Raji (cell line): ENCODE results near the gene CORO6.

Source experiments
- POLR2A ChIP-seq: IDR thresholded peaks from 2 replicates; pipeline ENCODE4 v1.6.1; 2011; ENCODE audit warnings: low read depth, low read length, control low read depth; ENCODE audit not compliant: insufficient read depth

Gene CORO6

GRCh38 chr17:29642171-29642611, 19.5 kb upstream of the CORO6 start:
- TF ChIP-seq POLR2A, result no peak

DNA sequence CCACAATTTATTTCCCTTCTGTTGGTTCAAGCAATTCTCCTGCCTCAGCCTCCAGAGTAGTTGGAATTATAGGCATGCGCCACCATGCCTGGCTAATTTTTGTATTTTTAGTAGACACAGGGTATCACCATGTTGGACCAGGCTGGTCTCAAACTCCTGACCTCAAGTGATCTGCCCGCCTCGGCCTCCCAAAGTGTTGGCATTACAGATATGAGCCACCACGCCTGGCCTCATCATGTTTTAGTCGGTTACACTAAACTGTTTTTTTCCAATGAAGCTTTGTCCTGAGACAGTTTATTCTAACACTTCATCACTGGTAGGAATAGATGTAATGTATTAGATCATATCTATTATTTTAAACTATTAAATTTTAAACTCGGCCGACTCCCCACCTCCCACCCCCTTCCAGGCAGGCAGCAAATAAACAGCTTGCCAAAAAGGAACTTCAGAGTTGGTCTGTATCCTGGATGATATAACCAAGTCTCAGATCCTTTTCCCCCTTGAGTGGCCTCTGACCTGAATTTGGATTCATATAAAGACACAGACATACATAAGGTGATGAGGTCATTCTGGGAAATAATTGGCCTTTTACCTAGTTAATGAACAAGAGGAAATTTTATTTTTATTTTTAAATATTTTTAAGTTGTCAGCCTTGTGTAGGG, 18.4 kb upstream of the CORO6 start:
- TF ChIP-seq POLR2A, result no peak

- TF ChIP-seq POLR2A, result no peak
Measured at GRCh38 chr17:29640413-29640812, 17.7 kb upstream of the CORO6 start.

- TF ChIP-seq POLR2A, result no peak
Measured at GRCh38 chr17:29633886-29634285, 11.2 kb upstream of the CORO6 start.

- TF ChIP-seq POLR2A, result no peak
Measured at GRCh38 chr17:29630630-29631193, 8.0 kb upstream of the CORO6 start.

DNA sequence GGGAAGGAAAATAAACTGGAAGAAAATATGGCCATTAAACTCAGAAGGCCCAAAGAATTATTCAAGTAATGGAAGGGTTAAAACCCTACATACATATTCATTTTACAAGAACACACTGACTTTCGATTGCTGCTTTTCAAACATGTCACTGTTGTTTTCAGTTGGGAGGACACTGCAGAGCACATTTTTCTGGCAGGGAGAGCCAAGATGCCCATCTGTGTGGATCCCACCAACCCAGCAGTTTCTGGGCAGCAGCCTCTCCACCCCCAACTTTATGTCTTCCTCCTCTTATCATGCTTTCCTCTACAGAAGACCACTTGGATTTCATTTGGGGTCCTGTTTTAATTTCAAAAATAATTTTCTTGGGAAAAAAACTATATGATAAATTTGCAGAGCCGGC, 7.1 kb upstream of the CORO6 start:
- TF ChIP-seq POLR2A, result no peak

- no peak for TF ChIP-seq POLR2A
Measured at GRCh38 chr17:29628644-29629043, 5.9 kb upstream of the CORO6 start.

- TF ChIP-seq POLR2A, result no peak
Measured at GRCh38 chr17:29627951-29628350, 5.2 kb upstream of the CORO6 start.

DNA sequence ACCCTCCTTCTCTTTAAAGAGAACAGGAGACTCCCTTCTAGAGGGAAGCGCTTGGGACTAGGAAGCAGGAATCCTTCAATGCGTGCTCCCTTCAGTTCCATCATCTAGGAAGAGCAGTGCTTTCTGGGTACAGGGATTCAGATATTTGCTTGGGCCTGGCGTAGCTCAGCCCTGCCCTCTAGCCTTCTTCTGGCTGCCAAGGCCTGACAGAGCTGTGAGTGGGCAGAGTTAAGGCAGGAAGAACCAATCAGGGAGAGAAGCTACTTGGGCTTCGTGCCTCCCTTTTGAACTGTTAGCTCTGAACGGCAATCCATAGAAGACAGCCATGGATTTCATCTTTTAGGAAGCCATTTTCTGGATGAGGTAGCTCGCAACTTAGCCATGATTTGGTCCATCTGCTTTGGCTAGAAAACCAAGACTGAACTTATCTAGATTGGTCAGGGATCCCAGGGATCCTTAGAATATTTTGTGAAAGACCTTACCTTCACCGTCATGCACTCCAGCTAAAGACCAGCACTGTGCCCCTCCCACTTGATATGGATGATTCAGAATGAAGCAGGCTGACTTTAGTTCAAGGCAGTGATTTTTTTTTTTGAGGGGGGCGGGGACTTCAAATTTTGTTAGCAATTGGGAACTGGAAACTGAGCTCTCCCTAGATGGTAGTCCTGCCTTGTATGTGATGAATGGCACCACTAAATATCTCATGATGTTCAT, 2.5 kb upstream of the CORO6 start:
- TF ChIP-seq POLR2A, result no peak

GRCh38 chr17:29624586-29624985, 1.9 kb upstream of the CORO6 start:
- no peak for TF ChIP-seq POLR2A

GRCh38 chr17:29623283-29623647, 553 bp upstream of the CORO6 start:
- no peak for TF ChIP-seq POLR2A

- no peak for TF ChIP-seq POLR2A
Measured at GRCh38 chr17:29621751-29622194, 939 bp downstream of the CORO6 start.

DNA sequence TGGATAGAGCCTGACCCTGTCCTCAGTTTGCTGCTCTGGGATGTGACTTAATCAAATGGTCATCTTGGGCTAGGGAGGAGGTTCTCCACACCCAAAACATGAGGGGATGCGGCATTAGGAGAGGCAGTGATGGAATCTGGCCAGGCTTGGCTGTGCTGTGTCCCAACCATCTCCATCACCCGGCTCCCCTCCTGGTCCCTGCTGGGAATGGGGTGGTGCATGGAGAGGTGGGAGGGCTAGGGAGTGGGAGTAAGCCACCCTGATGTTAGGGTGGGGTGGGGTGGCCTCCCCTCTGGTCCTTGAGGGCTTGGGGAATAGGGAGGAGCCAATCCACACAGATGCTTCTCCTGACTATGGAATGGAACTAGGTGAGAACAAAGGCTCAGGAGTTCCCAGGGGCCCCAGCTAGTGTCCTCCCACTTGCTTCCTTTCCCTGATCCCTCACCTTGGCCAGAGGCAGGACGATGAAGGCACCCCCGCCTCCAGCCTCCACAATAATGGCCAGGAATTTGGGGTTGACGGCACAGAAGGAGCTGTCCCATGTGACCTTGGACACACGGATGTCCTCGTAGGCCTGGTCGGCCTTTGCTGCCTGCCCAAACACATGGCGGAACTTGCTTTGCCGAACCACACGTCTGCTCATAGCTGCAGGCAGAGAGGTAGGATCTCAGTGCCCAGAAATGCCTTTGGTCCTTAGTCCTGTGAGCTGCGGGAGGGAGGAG, 1.8 kb downstream of the CORO6 start:
- no peak for TF ChIP-seq POLR2A

DNA sequence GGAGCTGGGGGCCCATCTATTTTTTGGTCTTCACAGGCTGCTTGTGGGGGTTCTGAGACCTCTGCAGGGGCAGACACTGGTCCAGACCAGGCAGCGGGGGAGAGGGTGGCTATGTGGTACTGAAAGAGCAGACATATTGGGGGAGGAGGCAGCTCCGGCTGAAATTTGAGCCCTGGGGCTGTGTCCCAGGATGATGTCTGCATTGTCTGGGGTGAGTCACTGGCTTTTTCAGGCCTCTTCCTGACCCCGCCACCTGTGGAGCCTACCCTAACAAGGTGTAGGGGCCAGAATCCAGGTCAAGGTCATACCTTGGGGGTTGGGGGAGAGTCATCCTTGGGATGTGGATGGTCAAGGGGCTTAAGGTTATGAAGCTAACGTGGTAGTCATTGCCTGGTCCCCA, 2.4 kb downstream of the CORO6 start:
- no peak for TF ChIP-seq POLR2A

GRCh38 chr17:29619251-29619650, 3.5 kb downstream of the CORO6 start:
- TF ChIP-seq POLR2A, result no peak
